Loucy (cell line): ENCODE results near the gene CUX1.

ENCODE experiments used
- CTCF ChIP-seq: fragments of 200-600 bp; sonication (generic); conservative IDR thresholded peaks from 2 replicates; pipeline ENCODE4 v1.5.1; 2014; ENCODE audit warnings: mild to moderate bottlenecking, antibody characterized with exemption, low read length
- EZH2phosphoT487 ChIP-seq: fragments of 200-600 bp; IDR thresholded peaks from 2 replicates; pipeline ENCODE4 v1.6.1; 2018; ENCODE audit warnings: antibody characterized with exemption, mild to moderate bottlenecking, moderate library complexity, borderline replicate concordance

DNA sequence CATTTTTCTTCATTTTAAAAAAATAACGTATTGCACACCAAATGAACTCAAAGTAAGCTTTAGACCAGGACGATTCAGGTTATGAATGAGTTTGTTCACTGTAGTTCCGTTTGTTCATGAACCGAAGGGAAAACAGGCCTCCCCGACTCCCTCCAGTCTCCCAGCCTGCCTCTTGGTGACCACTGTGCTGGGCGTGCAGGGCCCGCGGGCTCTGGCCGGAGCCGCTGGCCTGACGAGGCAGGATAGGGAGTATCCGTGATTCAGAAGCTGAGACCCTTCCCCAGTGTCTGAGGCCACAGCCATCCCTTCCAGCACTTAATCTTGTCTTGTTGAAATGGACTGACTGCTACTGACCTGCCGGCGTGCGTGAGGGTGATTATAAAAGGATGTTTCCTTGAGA lies 438.5 kb downstream of the CUX1 start:
- TF ChIP-seq CTCF (no peak), EZH2phosphoT487 (no peak)
